DMS153 treated with DMSO at 0.1 percent for 48 hours (cell line): ENCODE results near the gene DUSP2.
"Not testable (repeated sequence)": the region's sequence is repeated elsewhere in the genome, so short reads cannot be mapped to it uniquely, and the experiment has no call there.

Source experiments
- DNase-seq: peaks from one replicate; lab custom pipeline; 2025; ENCODE audit not compliant: unreplicated experiment; lab: John Stamatoyannopoulos, UW

DUSP2 gene

GRCh38 chr2:96147593-96148201 lies 2.5 kb upstream of the DUSP2 start:
- no peak for DNase-seq

GRCh38 chr2:96146881-96147592 lies 1.8 kb upstream of the DUSP2 start:
- no peak for DNase-seq

GRCh38 chr2:96146153-96146880 lies 1.1 kb upstream of the DUSP2 start:
- no peak for DNase-seq

- DNase-seq = no peak
Observed at GRCh38 chr2:96145848-96146152, 560 bp upstream of the DUSP2 start.

- DNase-seq = no peak
Observed at GRCh38 chr2:96144481-96145035, 682 bp downstream of the DUSP2 start.

- DNase-seq = no peak
Observed at GRCh38 chr2:96143848-96144480, 1.3 kb downstream of the DUSP2 start.

- no peak for DNase-seq
Observed at GRCh38 chr2:96143231-96143847, 1.9 kb downstream of the DUSP2 start.

- no peak for DNase-seq
Observed at GRCh38 chr2:96142217-96143113, 2.8 kb downstream of the DUSP2 start.

GRCh38 chr2:96141624-96141967 lies 3.6 kb downstream of the DUSP2 start:
- not testable (repeated sequence) for DNase-seq

- no peak for DNase-seq
Observed at GRCh38 chr2:96140941-96141623, 4.2 kb downstream of the DUSP2 start.

GRCh38 chr2:96139181-96139758 lies 6.0 kb downstream of the DUSP2 start:
- DNase-seq = no peak

GRCh38 chr2:96138179-96139145 lies 6.8 kb downstream of the DUSP2 start, which contains the start of gene ASTL:
Gene ASTL, minus strand, starts transcription at chr2:96138502. Its CDS starts 66 bp downstream, at chr2:96138436.
- peak; percentile 42 for DNase-seq

GRCh38 chr2:96137321-96138178 lies 7.7 kb downstream of the DUSP2 start:
- DNase-seq = no peak

- DNase-seq = no peak
Observed at GRCh38 chr2:96136129-96136720, 9.0 kb downstream of the DUSP2 start.

GRCh38 chr2:96135621-96136020 lies 9.6 kb downstream of the DUSP2 start:
- DNase-seq = no peak

- no peak for DNase-seq
Observed at GRCh38 chr2:96135171-96135570, 10.1 kb downstream of the DUSP2 start.

GRCh38 chr2:96134421-96134820 lies 10.8 kb downstream of the DUSP2 start:
- no peak for DNase-seq
